HG03469 (cell line): ENCODE results near the gene DGKZ.

Experiments used
- ATAC-seq: cut with Tn5 transposase; IDR thresholded peaks from one replicate; pipeline ENCODE4 v1.9.1; 2021; ENCODE audit warnings: mild to moderate bottlenecking, moderate library complexity, moderate number of reproducible peaks; ENCODE audit not compliant: unreplicated experiment

The DGKZ gene

GRCh38 chr11:46380340-46381047 is 33.2 kb downstream of the DGKZ start:
- ATAC-seq, result no peak

- no peak for ATAC-seq
Observed at GRCh38 chr11:46381048-46381818, 34.0 kb downstream of the DGKZ start, which contains the start of gene MDK. MDK (plus strand) TSS chr11:46381669; CDS start chr11:46382058, 389 bp downstream.

- no peak for ATAC-seq
Observed at GRCh38 chr11:46381819-46382645, 34.8 kb downstream of the DGKZ start.

DNA sequence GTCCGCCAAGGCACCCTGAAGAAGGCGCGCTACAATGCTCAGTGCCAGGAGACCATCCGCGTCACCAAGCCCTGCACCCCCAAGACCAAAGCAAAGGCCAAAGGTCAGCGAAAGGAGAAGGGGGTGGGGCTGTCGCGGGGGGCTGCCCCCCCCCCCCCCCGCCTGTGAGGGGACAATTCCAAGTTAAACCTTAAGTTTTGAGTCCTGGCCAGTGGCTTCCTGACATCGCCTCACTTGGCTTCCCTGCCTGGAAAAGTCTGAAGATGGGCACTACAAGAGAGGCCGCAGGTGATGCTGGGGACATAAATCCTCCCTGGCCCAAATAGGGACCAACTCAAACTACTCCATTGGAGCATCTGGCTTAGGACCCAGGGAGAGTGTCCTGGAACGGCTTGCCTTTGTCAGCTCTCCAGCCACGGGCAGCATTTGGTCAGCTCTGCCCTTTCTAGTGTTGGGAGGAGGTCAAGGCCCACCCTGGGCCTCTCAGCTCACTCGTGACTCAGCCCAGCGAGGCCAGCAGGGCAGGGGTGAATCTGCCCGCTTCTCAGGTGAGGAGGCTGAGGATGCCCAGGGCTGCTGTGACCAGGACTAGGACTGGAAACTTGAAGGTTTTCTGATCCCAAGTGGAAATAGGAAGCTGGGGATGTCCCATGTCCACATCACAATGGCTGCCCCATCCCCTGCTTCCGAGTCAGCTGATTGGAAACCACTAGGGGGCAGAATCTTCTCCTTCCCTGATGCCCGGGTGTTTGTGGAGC is 35.6 kb downstream of the DGKZ start:
- ATAC-seq, result no peak

GRCh38 chr11:46383404-46383758 is 36.1 kb downstream of the DGKZ start:
- ATAC-seq, result no peak

DNA sequence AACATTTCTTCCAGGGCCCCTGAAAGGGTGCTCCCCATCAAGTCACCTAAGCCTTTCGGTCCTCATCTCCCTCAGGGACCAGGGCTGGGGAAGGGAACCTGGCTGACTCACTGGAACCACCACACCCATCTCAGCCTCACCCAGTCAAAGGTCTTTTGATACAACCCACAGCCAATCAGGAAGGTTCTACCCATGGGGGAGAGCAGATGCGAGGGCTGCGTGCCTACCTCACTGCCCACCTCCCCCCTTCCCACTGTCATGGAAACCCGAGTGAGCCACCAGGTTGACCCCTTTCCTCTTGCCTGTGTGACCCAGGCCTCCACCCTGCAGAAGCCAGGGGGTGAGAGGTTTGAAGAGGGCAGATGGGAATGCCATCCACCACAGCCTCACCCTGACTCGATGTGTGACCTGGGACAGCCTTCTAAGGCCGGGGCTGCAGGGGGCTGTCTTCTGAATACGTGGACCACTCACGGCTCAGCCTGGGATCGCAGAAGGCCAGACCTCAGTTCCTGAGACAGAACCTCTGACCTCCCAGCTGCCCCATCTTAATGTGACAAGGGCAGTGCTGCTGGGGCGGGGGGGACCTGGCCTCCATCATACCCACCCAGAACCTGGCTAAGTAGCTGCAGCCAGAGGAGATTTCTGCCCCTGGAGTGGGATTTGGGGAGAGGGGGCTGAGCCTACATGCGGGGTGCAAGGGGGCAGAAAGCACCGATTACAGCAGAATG is 36.9 kb downstream of the DGKZ start:
- ATAC-seq, result no peak

- ATAC-seq, result no peak
Observed at GRCh38 chr11:46385169-46386004, 38.1 kb downstream of the DGKZ start.

- ATAC-seq, result no peak
Observed at GRCh38 chr11:46386005-46386578, 38.8 kb downstream of the DGKZ start.

DNA sequence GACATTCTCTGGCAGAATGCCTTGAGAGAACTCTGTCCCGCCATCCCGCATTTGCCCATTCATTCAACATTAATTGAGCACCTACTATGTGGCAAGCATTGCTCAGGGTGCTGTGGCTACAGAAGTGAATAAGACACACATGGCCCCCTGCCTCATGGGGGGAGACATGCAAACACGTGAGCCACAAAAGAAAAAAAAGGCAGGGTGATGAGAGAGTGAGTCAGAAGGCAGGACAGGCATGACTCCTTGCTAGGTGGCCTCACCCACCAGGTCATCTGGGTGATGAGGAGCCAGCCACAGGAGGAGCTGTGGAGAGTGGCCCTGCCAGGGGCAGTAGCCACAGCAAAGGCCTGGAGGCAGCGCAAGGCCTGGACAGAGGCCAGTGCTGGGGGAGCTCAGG is 39.4 kb downstream of the DGKZ start:
- no peak for ATAC-seq

GRCh38 chr11:46387456-46387855 is 40.2 kb downstream of the DGKZ start:
- ATAC-seq, result no peak

- no peak for ATAC-seq
Observed at GRCh38 chr11:46387919-46388618, 40.8 kb downstream of the DGKZ start.

DNA sequence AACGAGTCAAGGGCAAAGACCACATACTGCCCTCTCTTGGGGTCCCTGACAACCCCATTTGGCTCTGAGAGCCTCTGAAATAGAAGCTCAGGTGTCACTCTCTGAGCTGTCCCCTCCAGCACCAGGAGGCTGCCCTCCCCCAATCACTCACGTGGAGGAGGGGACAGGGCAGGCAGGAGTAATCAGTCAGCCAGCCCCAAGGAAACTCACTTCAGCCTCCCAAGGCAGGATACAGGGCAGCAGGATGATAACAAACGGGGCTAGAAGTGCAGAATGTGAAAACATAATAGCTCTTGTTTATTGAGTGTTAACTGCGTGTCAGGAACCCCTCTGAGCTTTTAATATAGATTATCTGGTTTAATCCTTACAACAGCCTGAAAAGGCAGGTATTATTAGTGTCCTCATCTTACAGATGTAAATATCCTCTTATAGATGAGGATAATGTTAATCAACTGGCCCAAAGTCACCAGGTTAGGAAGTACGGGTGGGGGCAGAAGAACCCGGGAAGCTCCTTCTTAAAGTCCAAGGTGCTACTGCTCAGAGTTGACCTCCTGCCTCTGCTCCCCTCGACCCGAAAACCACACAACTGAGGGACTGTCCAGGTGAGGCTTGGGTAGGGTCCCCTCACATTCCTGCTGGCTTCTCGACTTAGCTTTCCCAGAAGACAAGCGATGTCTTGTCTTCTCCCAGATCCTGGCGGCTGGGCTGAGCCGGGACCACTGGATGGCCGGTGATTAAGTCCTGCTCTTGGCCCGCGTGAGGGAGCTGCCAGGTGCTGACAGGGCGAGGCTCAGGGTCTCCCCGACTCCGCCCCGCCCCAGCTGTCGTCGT is 41.6 kb downstream of the DGKZ start:
- no peak for ATAC-seq

GRCh38 chr11:46389450-46390330 is 42.4 kb downstream of the DGKZ start:
- no peak for ATAC-seq

DNA sequence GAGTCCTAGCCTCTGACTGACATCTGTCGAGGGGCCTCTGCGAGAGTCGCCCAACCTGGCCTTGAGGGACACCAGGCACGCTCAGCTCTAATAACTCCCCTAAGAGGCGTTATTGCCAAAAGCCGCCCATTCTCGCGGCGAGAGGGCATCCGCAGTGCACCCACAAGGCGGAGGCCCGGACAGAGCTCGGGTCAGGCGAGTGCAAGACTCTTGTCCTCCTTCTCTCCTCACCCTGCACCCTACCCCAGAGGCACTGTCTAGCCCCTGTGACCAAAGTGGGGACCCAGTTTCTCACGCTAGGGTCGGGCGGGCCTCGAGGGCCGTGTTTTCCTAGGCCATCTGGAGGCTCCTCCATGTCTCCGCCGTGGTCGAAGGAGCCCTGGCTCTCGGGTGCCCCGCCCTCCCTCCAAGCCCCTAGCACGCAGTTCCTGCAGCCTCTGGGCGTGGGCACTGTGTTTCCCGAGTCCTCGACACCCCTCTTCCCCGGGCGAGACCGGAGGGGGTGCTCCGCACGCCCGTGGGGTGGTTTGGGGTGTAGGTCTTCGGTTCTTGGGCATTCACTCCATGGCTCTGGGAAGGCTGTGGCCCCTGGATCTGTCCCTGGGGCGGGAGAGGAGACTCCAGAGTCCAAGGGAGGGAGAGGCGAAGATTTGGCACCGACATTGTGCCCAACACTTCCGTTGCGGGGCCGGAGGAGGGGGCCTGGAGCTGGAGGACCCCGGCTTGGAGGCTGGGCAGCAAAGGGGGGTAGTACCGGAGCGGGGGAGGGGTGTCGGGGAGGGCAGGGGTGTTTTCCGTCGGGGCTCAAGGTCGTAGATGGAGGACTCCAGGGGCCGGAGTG is 43.3 kb downstream of the DGKZ start:
- ATAC-seq, result no peak

GRCh38 chr11:46391186-46391577 is 43.9 kb downstream of the DGKZ start:
- ATAC-seq, result no peak
